OCI-LY7 (cell line): ENCODE measurements around the gene KDM6B. TPM values are rescaled to one million over a fixed set of nuclear protein-coding genes. Genes with fewer than 3 reads are reported as not detected.

ENCODE experiments used
- BruUV-seq: library from RNA; stranded (reverse); fragments of 400-500 nt; replicated peaks from 2 replicates; lab custom pipeline; 2021; lab: Mats Ljungman, UMichigan
- CTCF ChIA-PET: fragments of 300-600 bp; sonication (Branson Sonifier 250); formaldehyde crosslinking; loops from one replicate; lab custom pipeline; 2022; ENCODE audit warnings: antibody characterized with exemption; ENCODE audit not compliant: unreplicated experiment; lab: Charles Lee
- POLR2A ChIA-PET: fragments of 300-600 bp; sonication (Branson Sonifier 250); formaldehyde crosslinking; loops from one replicate; lab custom pipeline; 2022; ENCODE audit warnings: antibody characterized with exemption; lab: Charles Lee
- DNase-seq: peaks from one replicate; pipeline ENCODE4 v3.0.0-alpha.2; 2015; ENCODE audit warnings: low spot score
- H2AFZ ChIP-seq: fragments of 200-600 bp; sonication (generic), shearing (Covaris generic); 2 replicates; pipeline ENCODE4 v1.6.1; 2014; ENCODE audit warnings: mild to moderate bottlenecking, antibody characterized with exemption, low read length, moderate library complexity
- H3K27ac ChIP-seq: fragments of 200-600 bp; sonication (generic); 2 replicates; pipeline ENCODE4 v1.5.1; 2014; ENCODE audit warnings: mixed run types, low read depth, mild to moderate bottlenecking, moderate library complexity, low read length, inconsistent platforms; ENCODE audit not compliant: poor library complexity, severe bottlenecking
- H3K36me3 ChIP-seq: fragments of 200-600 bp; sonication (generic); 2 replicates; pipeline ENCODE4 v1.6.1; 2014; ENCODE audit warnings: mild to moderate bottlenecking, antibody characterized with exemption, low read length, moderate library complexity, mixed read lengths; ENCODE audit not compliant: insufficient read depth
- H3K4me1 ChIP-seq: fragments of 200-600 bp; sonication (generic); 2 replicates; pipeline ENCODE4 v1.5.1; 2014; ENCODE audit warnings: mild to moderate bottlenecking, low read length; ENCODE audit not compliant: insufficient read depth, poor library complexity, severe bottlenecking
- H3K4me2 ChIP-seq: fragments of 200-600 bp; sonication (generic); 2 replicates; pipeline ENCODE4 v1.6.1; 2014; ENCODE audit warnings: mild to moderate bottlenecking, low read length
- H3K4me3 ChIP-seq: fragments of 200-600 bp; sonication (generic); 2 replicates; pipeline ENCODE4 v1.5.1; 2014; ENCODE audit warnings: mild to moderate bottlenecking, low read depth, low read length; ENCODE audit not compliant: poor library complexity, severe bottlenecking
- H3K79me2 ChIP-seq: fragments of 200-600 bp; sonication (generic); 2 replicates; pipeline ENCODE4 v1.6.1; 2016; ENCODE audit warnings: low read depth, mild to moderate bottlenecking, low read length, moderate library complexity, mixed read lengths; ENCODE audit not compliant: insufficient read depth
- H3K9me2 ChIP-seq: fragments of 200-600 bp; sonication (generic); 2 replicates; pipeline ENCODE4 v1.6.1; 2016; ENCODE audit warnings: mild to moderate bottlenecking, low read length, mixed read lengths; ENCODE audit not compliant: insufficient read depth
- H3K9me3 ChIP-seq: fragments of 200-600 bp; sonication (generic); 2 replicates; pipeline ENCODE4 v1.6.1; 2014; ENCODE audit warnings: mild to moderate bottlenecking, mixed run types, low read length, mixed read lengths
- H4K20me1 ChIP-seq: fragments of 200-600 bp; sonication (generic); 2 replicates; pipeline ENCODE4 v1.6.1; 2014; ENCODE audit warnings: mild to moderate bottlenecking, antibody characterized with exemption, low read length, moderate library complexity, mixed read lengths; ENCODE audit not compliant: insufficient read depth
- CTCF ChIP-seq: fragments of 200-600 bp; sonication (generic); conservative IDR thresholded peaks from 2 replicates; pipeline ENCODE4 v1.5.1; 2014; ENCODE audit warnings: mild to moderate bottlenecking, antibody characterized with exemption, low read length, moderate library complexity, mixed read lengths
- EZH2phosphoT487 ChIP-seq: fragments of 200-600 bp; sonication (generic); IDR thresholded peaks from 2 replicates; pipeline ENCODE4 v1.6.1; 2018; ENCODE audit warnings: low read depth, borderline replicate concordance, mild to moderate bottlenecking, mixed run types, antibody characterized with exemption, low read length, moderate library complexity, mixed read lengths
- intact Hi-C: fragments of 100-400 bp; cut with micrococcal nuclease; formaldehyde crosslinking; loops from one replicate; pipeline ENCODE4 v1.10.0; 2022; ENCODE audit not compliant: unreplicated experiment
- total RNA-seq, 2 experiments: library from RNA; depleted of rRNA in 1 of 2; stranded (reverse); fragments of >200 nt in 1 of 2; shearing (Covaris generic) in 1 of 2; gene quantifications; 2 replicates each; pipeline ENCODE4 v1.2.3, GENCODE V29; 2014 to 2022

KDM6B gene
- total RNA-seq, 2 experiments from 2014 or later = 10.0 to 62.9 TPM

- no peaks in the 10 kb centered on the region for H3K9me2 ChIP-seq
- H3K36me3 ChIP-seq = no peaks in the 10 kb centered on the region
- no TSS peak for BruUV-seq
- no peak overlapping the region for H2AFZ ChIP-seq
- CTCF ChIA-PET = no interaction called here
- H4K20me1 ChIP-seq = no peaks in the 10 kb centered on the region
- POLR2A ChIA-PET = no interaction called here
- DNase-seq = no peak
- no peaks in the 10 kb centered on the region for H3K79me2 ChIP-seq
- intact Hi-C loops = no loop called here
- no peaks in the 10 kb centered on the region for H3K4me1 ChIP-seq
- no peaks in the 10 kb centered on the region for H3K9me3 ChIP-seq
- no peak overlapping the region for H3K27ac ChIP-seq
- no peak overlapping the region for H3K4me3 ChIP-seq
- TF ChIP-seq CTCF (no peak), EZH2phosphoT487 (no peak)
- no peak overlapping the region for H3K4me2 ChIP-seq
These were observed 30.0 kb upstream of the KDM6B start for GRCh38 chr17:7803981-7804380.

- no peak for DNase-seq
- Histone ChIP-seq H3K36me3 (no peaks in the 10 kb centered on the region), H3K9me3 (no peaks in the 10 kb centered on the region), H3K79me2 (no peaks in the 10 kb centered on the region), H3K9me2 (no peaks in the 10 kb centered on the region), H2AFZ (no peak overlapping the region), H3K4me1 (no peaks in the 10 kb centered on the region), H3K4me2 (no peak overlapping the region), H4K20me1 (no peaks in the 10 kb centered on the region), H3K4me3 (no peak overlapping the region), H3K27ac (no peak overlapping the region)
- CTCF ChIA-PET = no interaction called here
- intact Hi-C loops = no loop called here
- TF ChIP-seq CTCF (no peak), EZH2phosphoT487 (no peak)
- POLR2A ChIA-PET = no interaction called here
- no TSS peak for BruUV-seq
These were observed 27.4 kb upstream of the KDM6B start for GRCh38 chr17:7806587-7806986.

GRCh38 chr17:7807206-7807605 lies 26.8 kb upstream of the KDM6B start:
- ChIA-PET CTCF (no interaction called here), POLR2A (no interaction called here)
- no peak overlapping the region for H3K27ac ChIP-seq
- H3K9me3 ChIP-seq = no peaks in the 10 kb centered on the region
- no peak overlapping the region for H3K4me3 ChIP-seq
- no peak overlapping the region for H3K4me2 ChIP-seq
- H3K4me1 ChIP-seq = no peaks in the 10 kb centered on the region
- H3K36me3 ChIP-seq = no peaks in the 10 kb centered on the region
- no peak overlapping the region for H2AFZ ChIP-seq
- TF ChIP-seq EZH2phosphoT487 (no peak), CTCF (no peak)
- DNase-seq = no peak
- intact Hi-C loops = no loop called here
- H3K9me2 ChIP-seq = no peaks in the 10 kb centered on the region
- H3K79me2 ChIP-seq = no peaks in the 10 kb centered on the region
- H4K20me1 ChIP-seq = no peaks in the 10 kb centered on the region
- BruUV-seq = no TSS peak
